Parathyroid adenoma (tissue), 2 donors: ENCODE results near the gene FRMPD2.

Experiments
- H2AFZ ChIP-seq: fragments of 300-600 bp; sonication (generic); one replicate; pipeline ENCODE4 v1.7.0; 2017; ENCODE audit warnings: antibody characterized with exemption, mild to moderate bottlenecking
- H3K27ac ChIP-seq: fragments of 300-600 bp; sonication (generic); one replicate; pipeline ENCODE4 v1.7.0; 2017
- H3K27me3 ChIP-seq: fragments of 300-600 bp; sonication (generic); one replicate; pipeline ENCODE4 v1.7.0; 2017; ENCODE audit warnings: low read length; ENCODE audit not compliant: control insufficient read depth, insufficient read depth
- H3K36me3 ChIP-seq: fragments of 300-600 bp; sonication (generic); one replicate; pipeline ENCODE4 v1.7.0; 2017; ENCODE audit warnings: low read length; ENCODE audit not compliant: control insufficient read depth, insufficient read depth
- H3K4me1 ChIP-seq: fragments of 300-600 bp; sonication (generic); one replicate; pipeline ENCODE4 v1.7.0; 2017; ENCODE audit warnings: control low read depth
- H3K4me2 ChIP-seq: fragments of 300-600 bp; sonication (generic); one replicate; pipeline ENCODE4 v1.7.0; 2017; ENCODE audit warnings: low read length
- H3K4me3 ChIP-seq: fragments of 300-600 bp; sonication (generic); one replicate; pipeline ENCODE4 v1.7.0; 2017; ENCODE audit warnings: low read depth, low read length
- H3K79me2 ChIP-seq: fragments of 300-600 bp; sonication (generic); one replicate; pipeline ENCODE4 v1.7.0; 2017; ENCODE audit warnings: control low read depth
- H3K9ac ChIP-seq: fragments of 300-600 bp; sonication (generic); one replicate; pipeline ENCODE4 v1.7.0; 2017; ENCODE audit warnings: mild to moderate bottlenecking
- H3K9me3 ChIP-seq: fragments of 300-600 bp; sonication (generic); one replicate; pipeline ENCODE4 v1.7.0; 2017; ENCODE audit warnings: low read length; ENCODE audit not compliant: control insufficient read depth
- TF ChIP-seq, protein P1 (sequence below): fragments of 300-600 bp; sonication (generic); IDR thresholded peaks from one replicate; pipeline ENCODE4 v1.7.0; 2017; ENCODE audit warnings: antibody characterized with exemption, mild to moderate bottlenecking
- donor health status: primary hyperparathyroidism.

Gene FRMPD2

DNA sequence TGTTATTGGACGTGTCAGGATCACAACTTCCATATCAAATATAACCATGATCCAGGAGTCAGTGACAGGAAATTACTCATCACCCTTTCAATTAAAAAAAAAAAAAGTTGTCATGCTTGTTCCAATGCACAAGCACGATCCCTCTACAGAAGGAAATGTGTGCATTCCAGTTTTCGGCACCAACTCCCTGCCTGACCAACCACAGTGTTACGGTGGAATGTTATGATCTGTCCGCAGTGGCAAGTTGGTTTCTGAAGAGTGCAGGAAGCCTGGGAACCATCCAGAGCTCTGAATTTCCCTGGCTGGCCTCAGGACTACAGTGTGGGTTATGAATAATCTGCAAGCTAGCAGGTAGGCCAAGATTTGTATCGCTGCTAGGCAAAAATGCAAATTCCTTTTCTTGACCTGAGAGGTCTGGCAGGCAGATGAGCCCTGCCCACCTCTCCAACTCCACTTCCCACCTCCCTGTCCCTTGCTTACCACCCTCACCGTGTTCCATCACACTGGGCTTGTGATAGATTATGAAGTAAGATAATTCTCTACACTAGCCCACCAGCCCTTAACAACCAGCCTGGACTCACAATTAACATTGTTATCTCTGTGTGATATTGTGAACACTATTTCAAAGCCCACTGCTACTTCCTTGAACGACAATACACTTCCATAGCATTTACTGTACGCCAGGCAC is 20.4 kb downstream of the FRMPD2 start:
- Histone ChIP-seq H3K4me2 (no peak overlapping the region), H3K9ac (no peak overlapping the region), H3K4me3 (no peak overlapping the region), H3K4me1 (no peaks in the 10 kb centered on the region), H3K27ac (no peak overlapping the region), H3K27me3 (no peaks in the 10 kb centered on the region), H2AFZ (peak overlapping the region; percentile 6), H3K36me3 (no peaks in the 10 kb centered on the region), H3K9me3 (no peaks in the 10 kb centered on the region), H3K79me2 (no peaks in the 10 kb centered on the region)
- TF ChIP-seq, protein P1, sequence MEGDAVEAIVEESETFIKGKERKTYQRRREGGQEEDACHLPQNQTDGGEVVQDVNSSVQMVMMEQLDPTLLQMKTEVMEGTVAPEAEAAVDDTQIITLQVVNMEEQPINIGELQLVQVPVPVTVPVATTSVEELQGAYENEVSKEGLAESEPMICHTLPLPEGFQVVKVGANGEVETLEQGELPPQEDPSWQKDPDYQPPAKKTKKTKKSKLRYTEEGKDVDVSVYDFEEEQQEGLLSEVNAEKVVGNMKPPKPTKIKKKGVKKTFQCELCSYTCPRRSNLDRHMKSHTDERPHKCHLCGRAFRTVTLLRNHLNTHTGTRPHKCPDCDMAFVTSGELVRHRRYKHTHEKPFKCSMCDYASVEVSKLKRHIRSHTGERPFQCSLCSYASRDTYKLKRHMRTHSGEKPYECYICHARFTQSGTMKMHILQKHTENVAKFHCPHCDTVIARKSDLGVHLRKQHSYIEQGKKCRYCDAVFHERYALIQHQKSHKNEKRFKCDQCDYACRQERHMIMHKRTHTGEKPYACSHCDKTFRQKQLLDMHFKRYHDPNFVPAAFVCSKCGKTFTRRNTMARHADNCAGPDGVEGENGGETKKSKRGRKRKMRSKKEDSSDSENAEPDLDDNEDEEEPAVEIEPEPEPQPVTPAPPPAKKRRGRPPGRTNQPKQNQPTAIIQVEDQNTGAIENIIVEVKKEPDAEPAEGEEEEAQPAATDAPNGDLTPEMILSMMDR: no peak

DNA sequence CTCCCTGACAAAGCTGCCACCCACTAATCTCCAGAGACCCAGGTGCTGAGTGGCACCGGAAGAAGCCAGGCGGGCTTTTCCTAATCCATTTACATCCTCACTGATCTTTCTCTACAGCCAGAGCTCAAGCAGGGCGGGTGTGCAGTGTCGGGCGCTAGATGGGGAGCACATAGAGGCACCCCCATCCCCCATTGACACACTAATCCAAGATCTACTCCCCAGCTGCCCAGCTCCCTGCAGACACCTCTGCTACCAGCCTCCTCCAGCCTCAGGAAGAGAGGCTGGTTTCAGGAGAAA is 22.2 kb downstream of the FRMPD2 start:
- H3K4me3 ChIP-seq: no peak overlapping the region
- no peak overlapping the region for H3K27ac ChIP-seq
- H3K4me2 ChIP-seq: no peak overlapping the region
- H3K27me3 ChIP-seq: no peaks in the 10 kb centered on the region
- H2AFZ ChIP-seq: no peak overlapping the region
- no peaks in the 10 kb centered on the region for H3K4me1 ChIP-seq
- H3K9ac ChIP-seq: no peak overlapping the region
- no peaks in the 10 kb centered on the region for H3K9me3 ChIP-seq
- no peaks in the 10 kb centered on the region for H3K79me2 ChIP-seq
- TF ChIP-seq, protein P1: no peak
- no peaks in the 10 kb centered on the region for H3K36me3 ChIP-seq

DNA sequence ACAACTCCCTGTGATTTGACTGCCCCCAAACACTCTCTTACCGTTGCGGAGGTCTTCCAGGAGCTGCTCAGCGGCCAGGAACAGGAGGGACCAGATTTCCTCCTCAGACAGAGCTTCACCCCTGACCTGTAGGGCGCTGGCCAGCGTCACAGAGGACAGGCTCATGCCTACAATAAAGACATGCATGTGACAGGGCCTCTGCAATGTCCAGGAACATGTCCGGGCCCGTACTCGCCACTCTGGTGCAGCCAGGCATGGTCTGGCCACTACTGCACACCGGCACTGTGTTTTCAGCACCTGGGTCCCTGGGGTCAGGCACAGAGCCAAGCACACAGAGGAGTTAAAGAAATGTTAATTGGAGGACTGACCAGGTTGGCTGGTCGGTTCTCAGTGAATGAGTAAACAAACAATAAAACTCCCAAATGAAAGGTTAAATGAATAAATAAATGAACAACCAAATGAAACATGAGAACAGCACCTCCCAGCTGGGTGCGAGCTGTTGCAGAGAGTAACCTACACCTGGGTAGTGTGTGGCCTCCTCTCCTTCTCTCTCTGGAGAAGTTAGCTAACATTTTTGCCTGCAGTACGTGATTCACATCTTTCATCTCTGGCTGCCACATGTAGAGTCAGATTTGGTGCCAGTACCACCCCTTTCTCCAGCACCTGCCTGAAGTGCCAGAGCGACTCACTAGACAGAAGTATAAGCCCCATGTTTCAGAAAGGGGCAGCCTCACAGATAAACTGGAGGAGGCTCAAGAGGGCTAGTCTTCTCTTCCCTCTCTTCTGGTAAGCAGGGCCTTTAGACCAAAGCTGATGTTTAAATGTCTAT is 22.8 kb downstream of the FRMPD2 start:
- H3K4me3 ChIP-seq: no peak overlapping the region
- no peak overlapping the region for H3K4me2 ChIP-seq
- H3K36me3 ChIP-seq: no peaks in the 10 kb centered on the region
- no peaks in the 10 kb centered on the region for H3K27me3 ChIP-seq
- H2AFZ ChIP-seq: no peak overlapping the region
- TF ChIP-seq, protein P1: no peak
- H3K4me1 ChIP-seq: no peaks in the 10 kb centered on the region
- no peaks in the 10 kb centered on the region for H3K9me3 ChIP-seq
- no peaks in the 10 kb centered on the region for H3K79me2 ChIP-seq
- H3K9ac ChIP-seq: no peak overlapping the region
- H3K27ac ChIP-seq: no peak overlapping the region

DNA sequence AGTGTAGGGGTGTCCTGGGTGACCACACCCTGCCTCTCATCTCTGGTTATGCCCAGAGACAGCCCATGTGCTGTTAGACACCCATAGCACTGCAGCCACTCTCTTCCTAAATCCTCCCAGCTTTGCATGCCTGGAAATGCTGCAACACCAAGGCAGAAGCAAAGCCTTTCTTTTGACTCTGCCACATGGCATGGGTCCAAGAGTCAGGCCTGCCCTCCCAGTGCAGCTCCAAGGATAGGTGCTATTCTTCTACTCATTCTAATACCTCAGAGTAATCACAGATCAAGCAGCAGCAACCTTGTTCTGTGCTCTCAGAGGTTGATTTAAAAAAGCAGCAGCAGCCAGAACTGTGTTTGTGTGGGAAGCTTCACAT is 23.4 kb downstream of the FRMPD2 start:
- Histone ChIP-seq H3K4me1 (no peaks in the 10 kb centered on the region), H3K4me3 (no peak overlapping the region), H3K27me3 (no peaks in the 10 kb centered on the region), H3K4me2 (no peak overlapping the region), H2AFZ (no peak overlapping the region), H3K9me3 (no peaks in the 10 kb centered on the region), H3K27ac (no peak overlapping the region), H3K9ac (no peak overlapping the region), H3K79me2 (no peaks in the 10 kb centered on the region), H3K36me3 (no peaks in the 10 kb centered on the region)
- TF ChIP-seq, protein P1: no peak
